ENCODE data around the gene CFAP298.
"Not testable (repeated sequence)": the region's sequence is repeated elsewhere in the genome, so short reads cannot be mapped to it uniquely, and the experiment has no call there.

CFAP298 gene

GRCh38 chr21:32612075-32612998, at the start of gene CFAP298:
Gene CFAP298 (minus strand): TSS chr21:32612377. CDS start chr21:32612243, 134 bp downstream.
- peak; percentile 93 for DNase-seq

GRCh38 chr21:32661026-32661782, 49.0 kb upstream of the CFAP298 start:
- not testable (repeated sequence) for DNase-seq

DNA sequence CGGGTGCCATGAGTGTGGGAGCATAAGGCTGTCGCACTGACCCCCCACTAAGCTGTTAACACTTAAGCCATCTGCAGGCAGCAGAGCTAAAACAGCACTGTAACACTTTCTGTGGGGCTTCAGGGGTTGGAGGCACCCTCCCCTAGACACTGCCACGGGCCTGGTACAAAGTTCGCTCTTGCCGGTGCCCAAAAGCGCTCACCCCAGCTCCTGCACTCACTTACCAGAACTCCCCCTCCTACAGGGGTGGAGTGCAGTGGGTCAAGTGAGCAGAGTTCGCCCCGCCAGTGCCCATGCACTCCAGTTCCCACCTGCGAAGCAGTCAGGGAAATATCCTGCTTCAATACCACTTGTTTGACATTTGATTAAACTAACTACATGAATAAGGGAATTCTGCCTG, 46.3 kb upstream of the CFAP298 start:
- DNase-seq: no peak

- DNase-seq: peak; percentile 34
These were observed 41.2 kb upstream of the CFAP298 start for GRCh38 chr21:32653326-32653901.

DNA sequence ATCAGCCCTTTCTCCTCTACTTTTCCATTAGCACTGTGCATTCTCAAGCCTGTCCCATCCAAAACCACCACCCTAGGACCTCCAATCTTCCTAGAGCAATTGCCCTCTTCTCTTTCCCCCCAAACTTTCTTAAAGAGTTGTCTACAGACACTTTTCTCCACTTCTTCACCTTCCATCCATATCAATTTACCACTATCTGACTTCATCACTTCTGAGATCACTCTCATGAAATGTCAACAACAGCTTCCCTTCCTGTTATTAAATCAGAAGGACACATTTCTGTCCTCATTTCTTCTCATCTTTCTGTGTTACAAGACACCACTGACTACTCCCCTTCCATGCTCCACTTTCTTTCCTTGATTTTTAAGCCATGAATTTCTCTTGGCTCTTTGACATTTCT, 36.0 kb upstream of the CFAP298 start:
- DNase-seq: no peak

GRCh38 chr21:32645261-32646182, 33.3 kb upstream of the CFAP298 start:
- no peak for DNase-seq

DNA sequence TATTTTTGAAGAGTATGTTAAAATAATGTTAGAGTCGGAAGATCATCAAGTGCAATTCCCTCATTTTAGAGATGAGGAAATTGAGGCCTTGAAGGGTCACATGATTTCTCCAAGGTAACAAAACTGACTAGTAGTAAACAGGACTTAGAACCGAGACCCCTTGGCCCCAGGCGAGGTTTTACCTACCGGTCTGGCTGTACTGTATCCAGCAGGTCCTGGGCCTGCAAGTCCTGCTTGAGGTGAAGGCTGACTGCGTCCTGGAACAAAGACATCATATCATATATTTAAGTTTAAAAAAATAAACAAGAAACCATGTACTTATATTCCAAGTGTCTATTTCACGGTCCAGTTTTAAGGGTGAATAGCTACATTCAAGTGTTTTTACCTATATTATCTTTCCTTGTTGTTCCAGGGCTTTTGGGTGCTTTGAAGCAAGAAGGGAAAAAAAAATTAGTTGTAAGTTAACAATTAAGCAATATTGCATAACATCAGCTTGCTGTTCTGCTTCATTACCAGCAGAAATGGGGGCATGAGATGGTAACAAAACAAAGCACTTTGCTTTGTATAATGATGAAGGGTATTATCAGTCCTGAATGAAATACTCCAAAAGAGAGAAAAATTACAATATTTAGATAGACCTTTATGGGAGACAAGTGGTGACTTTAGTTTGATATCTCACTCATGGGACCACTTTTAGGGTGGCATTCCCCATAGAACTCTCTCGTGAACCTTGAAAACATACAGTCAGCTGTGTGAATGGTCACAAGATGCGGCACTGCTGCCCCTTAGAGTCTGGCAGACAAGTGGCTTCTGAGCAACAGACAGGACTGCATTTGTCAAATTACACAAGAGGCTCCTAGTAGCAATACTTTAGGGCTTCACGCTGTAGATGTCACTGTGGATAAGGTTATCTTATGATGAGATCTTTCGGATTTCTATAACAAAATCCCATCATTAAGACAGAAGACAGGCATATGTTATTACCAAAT, 29.8 kb upstream of the CFAP298 start:
- DNase-seq: no peak

DNA sequence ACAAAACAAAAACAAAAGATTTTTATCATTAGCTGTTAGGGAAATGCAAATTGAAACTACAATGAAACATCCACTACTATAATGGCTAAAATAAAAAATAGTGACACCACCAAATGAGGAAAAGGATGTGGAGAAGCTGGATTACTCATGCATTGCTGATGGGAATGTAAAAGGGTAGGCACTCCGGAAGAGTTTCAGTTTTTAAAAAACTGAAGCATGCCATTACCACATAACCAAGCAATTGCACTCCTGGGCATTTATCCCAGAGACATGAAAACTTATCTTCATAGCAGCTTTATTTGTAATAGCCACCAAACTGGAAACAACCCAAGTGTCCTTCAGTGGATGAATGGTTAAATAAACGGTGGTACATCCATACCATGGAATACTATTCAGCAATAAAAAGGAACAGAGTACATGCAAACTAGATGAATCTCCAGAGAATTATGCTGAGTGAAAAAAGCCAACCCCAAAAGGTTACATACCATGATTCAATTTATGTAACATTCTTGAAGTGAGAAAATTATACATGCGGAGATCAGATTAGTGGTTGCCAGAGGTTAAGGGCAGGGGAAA, 14.5 kb upstream of the CFAP298 start:
- no peak for DNase-seq

- DNase-seq: not testable (repeated sequence)
These were observed 6.0 kb upstream of the CFAP298 start for GRCh38 chr21:32618218-32618617.

DNA sequence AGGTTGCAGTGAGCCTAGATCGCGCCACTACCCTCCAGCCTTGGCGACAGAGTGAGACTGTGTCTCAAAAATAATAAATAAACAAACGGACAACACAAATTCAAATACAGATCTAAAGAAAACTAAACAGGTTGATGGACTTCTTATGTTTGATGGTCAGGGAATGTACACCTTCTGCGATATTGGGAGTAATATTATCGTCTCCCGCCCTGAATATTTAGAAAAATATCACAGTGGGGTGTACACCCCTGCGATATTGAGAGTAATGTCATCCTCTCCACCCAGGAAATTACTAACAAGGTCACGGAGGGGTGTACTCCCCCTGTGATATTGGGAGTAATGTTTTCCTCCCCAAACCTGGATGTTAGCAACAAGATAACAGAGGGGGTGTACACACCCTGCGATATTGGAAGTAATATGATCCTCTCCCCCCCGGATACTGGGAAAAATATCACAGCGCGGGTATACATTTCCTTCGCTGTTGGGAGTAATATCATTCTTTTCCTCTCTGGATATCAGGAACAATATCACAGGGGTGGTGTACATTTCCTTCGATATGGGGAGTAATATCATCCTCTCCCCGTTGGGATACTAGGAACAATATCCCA, 1.4 kb upstream of the CFAP298 start:
- no peak for DNase-seq

DNA sequence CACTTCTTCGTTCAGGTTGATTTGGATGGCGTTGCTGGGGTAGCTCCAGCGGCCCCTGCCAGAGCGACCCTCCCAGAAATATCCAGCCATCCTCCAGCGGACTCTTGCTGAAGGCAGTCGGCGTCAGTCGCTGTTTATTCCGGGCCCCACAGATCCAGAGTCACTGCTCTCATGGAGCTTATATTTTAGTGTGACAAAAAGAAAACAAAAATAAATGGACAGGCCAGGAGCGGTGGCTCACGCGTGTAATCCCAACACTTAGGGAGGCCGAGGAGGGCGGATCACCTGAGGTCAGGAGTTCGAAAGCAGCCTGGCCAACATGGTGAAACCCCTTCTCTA, 791 bp upstream of the CFAP298 start:
- no peak for DNase-seq

DNA sequence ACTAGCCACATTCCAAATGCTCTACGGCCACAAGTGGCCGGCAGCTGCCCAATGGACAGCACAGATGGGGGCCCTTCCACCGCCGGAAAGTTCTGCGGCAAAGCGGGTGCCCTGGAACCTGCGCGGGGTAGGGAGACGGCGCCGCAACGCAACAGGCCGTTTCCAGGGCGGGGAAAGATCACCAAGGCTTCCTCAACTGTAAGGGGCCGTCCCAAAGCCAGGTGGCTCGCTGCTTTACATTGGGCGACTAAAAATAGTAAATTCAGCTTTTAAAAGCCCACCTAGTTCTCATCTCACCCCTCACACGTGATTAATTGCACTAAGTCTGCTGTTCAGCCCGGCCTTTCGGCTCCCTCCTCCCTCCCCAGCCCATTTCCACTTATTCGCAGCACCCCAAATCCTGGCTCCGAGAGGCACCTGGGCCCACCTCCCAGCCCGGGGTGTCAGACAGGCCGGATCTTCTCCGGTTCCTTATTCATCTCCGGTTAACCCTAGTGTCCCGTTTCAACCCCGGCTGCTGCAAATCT, 643 bp downstream of the CFAP298 start:
- DNase-seq: peak; percentile 46

DNA sequence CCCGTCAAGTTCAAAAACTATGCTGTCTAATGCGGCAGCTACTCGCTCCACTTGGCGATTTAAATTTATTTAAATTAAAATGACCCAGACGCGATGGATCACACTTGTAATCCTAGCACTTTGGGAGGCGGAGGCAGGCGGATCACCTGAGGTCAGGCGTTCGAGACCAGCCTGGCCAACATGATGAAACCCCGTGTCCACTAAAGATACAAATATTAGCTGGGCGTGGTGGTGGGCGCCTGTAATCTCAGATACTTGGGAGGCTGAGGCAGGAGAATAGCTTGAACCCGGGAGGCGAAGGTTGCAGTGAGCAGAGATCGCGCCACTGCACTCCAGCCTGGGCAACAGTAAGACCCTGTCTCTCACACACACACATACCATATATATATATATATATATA, 1.2 kb downstream of the CFAP298 start:
- not testable (repeated sequence) for DNase-seq

- DNase-seq: no peak
These were observed 3.3 kb downstream of the CFAP298 start for GRCh38 chr21:32608851-32609250.

DNA sequence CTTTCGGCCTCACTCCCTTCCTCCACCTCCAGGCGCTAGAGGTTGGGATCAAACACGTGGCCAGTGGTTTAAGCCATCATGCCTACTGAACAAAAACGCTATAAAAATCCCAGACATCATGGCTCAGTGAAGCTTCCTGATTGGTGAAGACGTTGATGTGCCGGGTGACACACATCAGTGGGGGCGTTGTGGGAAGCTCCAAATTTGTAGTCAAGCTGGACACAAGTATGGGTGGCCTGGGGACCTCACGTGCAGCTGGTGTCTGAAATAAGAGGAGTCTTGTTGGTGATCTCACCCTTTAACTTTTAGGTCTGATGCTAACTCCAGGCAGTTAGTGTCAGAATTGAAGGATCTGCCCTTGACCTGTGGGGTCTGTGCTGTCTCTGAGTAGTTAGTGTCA, 6.7 kb downstream of the CFAP298 start:
- no peak for DNase-seq

DNA sequence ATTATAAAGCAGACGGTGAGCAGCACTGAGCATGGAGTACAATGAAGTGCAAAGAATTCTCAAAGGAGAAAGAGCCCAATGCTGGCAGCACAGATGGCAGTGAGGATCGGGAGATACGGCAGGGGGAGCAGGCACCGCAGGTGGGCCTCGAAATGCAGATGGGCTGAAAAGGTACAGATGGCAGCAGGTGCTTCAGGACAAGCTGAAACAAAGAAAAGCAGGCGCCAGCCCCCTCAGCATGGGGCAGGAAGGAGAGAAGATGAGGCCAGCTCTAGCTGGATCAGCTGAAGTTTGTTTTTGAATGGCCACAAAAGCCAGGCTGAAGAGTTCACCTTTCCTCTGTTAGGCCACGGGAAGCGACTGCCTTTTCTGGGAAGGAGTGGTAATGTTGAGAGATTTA, 7.7 kb downstream of the CFAP298 start:
- no peak for DNase-seq

- no peak for DNase-seq
These were observed 9.0 kb downstream of the CFAP298 start for GRCh38 chr21:32603131-32603530.

DNA sequence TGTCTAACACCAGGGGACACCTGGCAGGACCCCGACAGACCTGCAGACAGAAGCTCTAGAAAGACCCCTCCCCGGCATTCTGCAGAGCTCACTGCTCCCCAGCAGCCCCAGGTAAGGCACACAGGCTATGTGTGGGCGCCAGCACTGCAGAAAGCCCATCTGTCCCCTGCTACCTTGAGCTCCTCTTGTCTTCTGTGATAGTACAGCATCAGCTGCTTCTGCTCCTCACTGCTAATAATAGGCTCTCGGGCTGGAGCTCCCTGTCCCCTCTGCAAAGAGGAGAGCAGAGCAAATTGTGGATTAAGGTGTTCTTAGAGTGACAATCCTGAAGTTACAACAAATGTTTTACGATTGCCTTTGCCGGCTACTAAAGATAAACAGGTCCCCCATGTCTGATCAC, 10.1 kb downstream of the CFAP298 start:
- DNase-seq: no peak

DNA sequence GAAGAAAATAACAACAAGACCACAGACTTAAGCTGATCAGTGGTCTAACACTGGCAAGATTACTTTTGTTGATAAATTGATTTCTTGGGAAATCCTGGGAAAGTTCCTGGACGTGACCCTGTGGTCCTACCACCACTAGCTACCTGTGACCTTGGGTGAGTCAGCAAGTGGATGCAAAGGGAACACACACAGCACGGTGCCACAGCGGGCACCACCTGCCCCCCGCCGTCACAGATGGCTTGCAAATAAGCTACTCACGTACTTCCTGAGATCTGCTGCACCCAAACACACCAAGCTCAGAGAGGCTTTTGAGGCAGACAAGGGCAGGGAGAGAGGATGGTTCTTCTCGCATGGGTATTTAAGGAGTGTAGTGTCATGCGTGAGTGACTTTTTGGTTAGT, 12.7 kb downstream of the CFAP298 start:
- DNase-seq: no peak

DNA sequence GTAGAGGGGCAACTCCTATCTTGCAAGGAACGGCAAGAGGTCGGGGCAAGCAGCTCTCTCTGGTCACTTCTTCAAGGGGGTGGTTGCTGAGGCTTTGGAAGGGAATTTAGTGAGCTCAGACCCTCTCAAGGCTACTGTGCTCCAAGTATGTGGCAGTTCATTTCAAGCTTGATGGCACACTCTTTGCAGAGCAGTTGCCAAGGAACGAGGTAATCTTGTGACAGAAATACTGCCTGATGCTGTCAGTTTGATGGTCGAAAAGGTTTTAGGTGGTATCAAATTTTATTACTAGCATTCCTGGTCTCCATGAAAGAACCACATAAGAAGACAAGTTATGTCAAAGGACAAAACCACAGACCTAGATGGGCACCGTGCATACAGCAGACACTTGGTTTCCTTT, 13.1 kb downstream of the CFAP298 start:
- no peak for DNase-seq
